Suppressor macrophage (primary cell): ENCODE results near the gene RASL11A.
A peak's percentile ranks its signal among the peaks of the same experiment; 100 is the strongest.
"Not testable (repeated sequence)": the region's sequence is repeated elsewhere in the genome, so short reads cannot be mapped to it uniquely, and the experiment has no call there.

Experiments used
- DNase-seq, 4 experiments: peaks; one replicate each; pipeline ENCODE4 v3.0.0-alpha.2; 2020 to 2022

RASL11A gene

GRCh38 chr13:27269114-27269665 is 1.4 kb upstream of the RASL11A start:
- DNase-seq, result no peak

- no peak for DNase-seq
These were observed 1.0 kb downstream of the RASL11A start for GRCh38 chr13:27271570-27272096.

- no peak for DNase-seq
These were observed 3.2 kb downstream of the RASL11A start for GRCh38 chr13:27273658-27274425.

GRCh38 chr13:27274631-27275030 is 4.0 kb downstream of the RASL11A start:
- no peak for DNase-seq

GRCh38 chr13:27276188-27276587 is 5.6 kb downstream of the RASL11A start:
- no peak for DNase-seq

- no peak for DNase-seq
These were observed 8.9 kb downstream of the RASL11A start for GRCh38 chr13:27279506-27279905.

GRCh38 chr13:27280009-27280656 is 9.5 kb downstream of the RASL11A start:
- no peak for DNase-seq

- DNase-seq, result no peak
These were observed 10.2 kb downstream of the RASL11A start for GRCh38 chr13:27280841-27281240.

GRCh38 chr13:27281420-27281819 is 10.8 kb downstream of the RASL11A start:
- peak in 1 of 4 experiments; percentile 24 for DNase-seq

GRCh38 chr13:27283906-27284493 is 13.4 kb downstream of the RASL11A start:
- DNase-seq, result peak; percentile 50 to 69 (median 63)

- no peak for DNase-seq
These were observed 17.8 kb downstream of the RASL11A start for GRCh38 chr13:27288392-27288791.

- peak in 1 of 4 experiments; percentile 21 for DNase-seq
These were observed 18.5 kb downstream of the RASL11A start for GRCh38 chr13:27289011-27289665.

- DNase-seq, result no peak
These were observed 20.1 kb downstream of the RASL11A start for GRCh38 chr13:27290715-27291114.

- not testable (repeated sequence) for DNase-seq
These were observed 21.3 kb downstream of the RASL11A start for GRCh38 chr13:27291967-27292366.

- no peak for DNase-seq
These were observed 22.6 kb downstream of the RASL11A start for GRCh38 chr13:27293076-27293691.

GRCh38 chr13:27293873-27294515 is 23.4 kb downstream of the RASL11A start:
- DNase-seq, result no peak

GRCh38 chr13:27295096-27295495 is 24.5 kb downstream of the RASL11A start:
- DNase-seq, result no peak

- no peak for DNase-seq
These were observed 25.0 kb downstream of the RASL11A start for GRCh38 chr13:27295660-27296059.

GRCh38 chr13:27296496-27296895 is 25.9 kb downstream of the RASL11A start:
- DNase-seq, result no peak

GRCh38 chr13:27298849-27299248 is 28.2 kb downstream of the RASL11A start:
- no peak for DNase-seq

- DNase-seq, result not testable (repeated sequence)
These were observed 29.8 kb downstream of the RASL11A start for GRCh38 chr13:27300406-27300805.
